CD4-positive, alpha-beta T cell (primary cell): ENCODE data around the gene RXRA. TPM values are rescaled to one million over a fixed set of nuclear protein-coding genes. Genes with fewer than 3 reads are reported as not detected.

ENCODE experiments used
- ATAC-seq: fragments of 200-7000 bp; cut with Tn5 transposase; one replicate; pipeline ENCODE4 v1.10.0; 2022; ENCODE audit warnings: mild to moderate bottlenecking; ENCODE audit not compliant: poor library complexity
- CTCF ChIA-PET: fragments of 350-600 bp; sonication (Branson Sonifier 250); formaldehyde crosslinking; loops from one replicate; lab custom pipeline; 2021; ENCODE audit warnings: antibody characterized with exemption, inconsistent platforms; lab: Charles Lee
- POLR2A ChIA-PET: fragments of 350-600 bp; sonication (Branson Sonifier 250); formaldehyde crosslinking; loops from one replicate; lab custom pipeline; 2021; ENCODE audit warnings: antibody characterized with exemption, inconsistent platforms; lab: Charles Lee
- DNase-seq, 14 experiments: peaks; one replicate each; pipeline ENCODE4 v3.0.0-alpha.2; 2013 to 2020; ENCODE audit warnings: mixed read lengths in 2 of 14
- H3K27ac ChIP-seq, 2 donors: one replicate each; pipeline versions ENCODE4 v1.5.1 to v1.7.0; 2013; ENCODE audit warnings: low read length in 2 of 2, low read depth in 1 of 2, mild to moderate bottlenecking in 1 of 2
- H3K27me3 ChIP-seq, 2 experiments: 1 replicate in 1 of 2; 2 replicates in 1 of 2; pipeline versions ENCODE4 v1.6.1 to v1.7.0; 2013; ENCODE audit warnings: low read length in 2 of 2, control low read depth in 1 of 2, mild to moderate bottlenecking in 1 of 2, moderate library complexity in 1 of 2; ENCODE audit not compliant: insufficient read depth in 2 of 2, control insufficient read depth in 1 of 2
- H3K36me3 ChIP-seq: one replicate; pipeline ENCODE4 v1.6.1; 2013; ENCODE audit warnings: low read length, control low read depth; ENCODE audit not compliant: insufficient read depth
- H3K4me1 ChIP-seq: one replicate; pipeline ENCODE4 v1.6.1; 2013; ENCODE audit warnings: low read length, control low read depth; ENCODE audit not compliant: insufficient read depth
- H3K4me3 ChIP-seq: one replicate; pipeline ENCODE4 v1.5.1; 2013; ENCODE audit warnings: mild to moderate bottlenecking, low read length, moderate library complexity
- H3K9me3 ChIP-seq, 2 experiments: 1 replicate in 1 of 2; 2 replicates in 1 of 2; pipeline versions ENCODE4 v1.6.1 to v1.7.0; 2013; ENCODE audit warnings: low read length in 2 of 2, mild to moderate bottlenecking in 2 of 2, control low read depth in 1 of 2, moderate library complexity in 1 of 2; ENCODE audit not compliant: control insufficient read depth in 1 of 2, insufficient read depth in 1 of 2
- H3K27ac Mint-ChIP-seq: one replicate; pipeline ENCODE4 v1.8.0; 2020; ENCODE audit warnings: mixed read lengths
- H3K27me3 Mint-ChIP-seq: one replicate; pipeline ENCODE4 v1.8.0; 2021; ENCODE audit warnings: mixed read lengths
- H3K36me3 Mint-ChIP-seq: one replicate; pipeline ENCODE4 v1.8.0; 2021; ENCODE audit warnings: low read depth, mixed read lengths
- H3K4me1 Mint-ChIP-seq: one replicate; pipeline ENCODE4 v1.8.0; 2021; ENCODE audit warnings: low read depth, mixed read lengths
- H3K4me3 Mint-ChIP-seq: one replicate; pipeline ENCODE4 v1.8.0; 2020; ENCODE audit warnings: mild to moderate bottlenecking, mixed read lengths
- H3K9me3 Mint-ChIP-seq: one replicate; pipeline ENCODE4 v1.8.0; 2020; ENCODE audit warnings: mixed read lengths
- CTCF ChIP-seq: fragments of 200-600 bp; IDR thresholded peaks from one replicate; pipeline ENCODE4 v1.8.0; 2022; ENCODE audit warnings: antibody characterized with exemption, mild to moderate bottlenecking
- intact Hi-C, 2 experiments: fragments of 100-400 bp; cut with DNase I in 1 of 2; cut with micrococcal nuclease in 1 of 2; formaldehyde crosslinking; loops; one replicate each; pipeline versions ENCODE4 v1.15.1 to v1.9.0; 2023 to 2025; cut with DNase I, micrococcal nuclease
- total RNA-seq, 174 experiments: library from RNA in 2 of 174; stranded (reverse) in 2 of 174; gene quantifications; one replicate each; pipeline ENCODE4 v1.2.3 and lab custom pipeline; 2021 to 2026

The RXRA gene
- total RNA-seq, 2 experiments from 2014 or later, result 7.3 to 8.4 TPM

- Mint-ChIP-seq H3K36me3 (no peaks in the 10 kb centered on the region), H3K4me3 (no peak overlapping the region), H3K27me3 (no peaks in the 10 kb centered on the region), H3K9me3 (no peaks in the 10 kb centered on the region), H3K4me1 (peaks cover 16% of the 10 kb centered on the region), H3K27ac (no peak overlapping the region)
- H3K27ac ChIP-seq, result no peak overlapping the region
- H3K27me3 ChIP-seq, result no peaks in the 10 kb centered on the region
- intact Hi-C loops, result no loop called here
- ChIA-PET POLR2A (no interaction called here), CTCF (no interaction called here)
- no peak for TF ChIP-seq CTCF
- DNase-seq (no peak), ATAC-seq (no peak)
- peaks cover 28% of the 10 kb centered on the region for H3K4me1 ChIP-seq
- H3K9me3 ChIP-seq, result no peaks in the 10 kb centered on the region
- no peaks in the 10 kb centered on the region for H3K36me3 ChIP-seq
- no peak overlapping the region for H3K4me3 ChIP-seq
Observed at GRCh38 chr9:134339183-134339806, 13.0 kb downstream of the RXRA start.

GRCh38 chr9:134340475-134341160 lies 14.4 kb downstream of the RXRA start:
- Mint-ChIP-seq H3K4me3 (no peak overlapping the region), H3K9me3 (no peaks in the 10 kb centered on the region), H3K4me1 (peaks cover 21% of the 10 kb centered on the region), H3K27me3 (no peaks in the 10 kb centered on the region), H3K36me3 (no peaks in the 10 kb centered on the region), H3K27ac (no peak overlapping the region)
- POLR2A ChIA-PET, result no interaction called here
- ATAC-seq, result no peak
- CTCF ChIA-PET, result no interaction called here
- no peak for DNase-seq
- H3K27ac ChIP-seq, result no peak overlapping the region
- TF ChIP-seq CTCF, result no peak
- no peaks in the 10 kb centered on the region for H3K9me3 ChIP-seq
- H3K4me3 ChIP-seq, result no peak overlapping the region
- intact Hi-C loops, result no loop called here
- peaks cover 38% of the 10 kb centered on the region for H3K4me1 ChIP-seq
- no peaks in the 10 kb centered on the region for H3K27me3 ChIP-seq
- H3K36me3 ChIP-seq, result no peaks in the 10 kb centered on the region

GRCh38 chr9:134341306-134341705 lies 15.1 kb downstream of the RXRA start:
- ChIA-PET POLR2A (no interaction called here), CTCF (no interaction called here)
- Histone ChIP-seq H3K4me3 (no peak overlapping the region), H3K27me3 (no peaks in the 10 kb centered on the region), H3K4me1 (peaks cover 40% of the 10 kb centered on the region), H3K36me3 (no peaks in the 10 kb centered on the region), H3K27ac (no peak overlapping the region), H3K9me3 (no peaks in the 10 kb centered on the region)
- ATAC-seq (no peak), DNase-seq (no peak)
- no peaks in the 10 kb centered on the region for H3K9me3 Mint-ChIP-seq
- H3K36me3 Mint-ChIP-seq, result no peaks in the 10 kb centered on the region
- H3K4me1 Mint-ChIP-seq, result peaks cover 21% of the 10 kb centered on the region
- no peaks in the 10 kb centered on the region for H3K27me3 Mint-ChIP-seq
- TF ChIP-seq CTCF, result no peak
- intact Hi-C loops, result no loop called here
- H3K4me3 Mint-ChIP-seq, result no peak overlapping the region
- H3K27ac Mint-ChIP-seq, result no peak overlapping the region
